HG02840 (cell line): Measurements from ENCODE around the gene MRPS15.

Source experiments
- ATAC-seq: cut with Tn5 transposase; IDR thresholded peaks from one replicate; pipeline ENCODE4 v1.9.1; 2021; ENCODE audit warnings: mild to moderate bottlenecking, moderate library complexity, moderate number of reproducible peaks; ENCODE audit not compliant: unreplicated experiment, low FRiP score

MRPS15 gene

GRCh38 chr1:36432616-36433015 lies 31.6 kb downstream of the MRPS15 start:
- no peak for ATAC-seq

- ATAC-seq: no peak
Measured at GRCh38 chr1:36425791-36426190, 38.4 kb downstream of the MRPS15 start.

- ATAC-seq: no peak
Measured at GRCh38 chr1:36421649-36422048, 42.5 kb downstream of the MRPS15 start.

GRCh38 chr1:36420836-36421317 lies 43.3 kb downstream of the MRPS15 start:
- no peak for ATAC-seq

- ATAC-seq: no peak
Measured at GRCh38 chr1:36420409-36420808, 43.8 kb downstream of the MRPS15 start.

GRCh38 chr1:36419569-36419968 lies 44.6 kb downstream of the MRPS15 start:
- no peak for ATAC-seq

- no peak for ATAC-seq
Measured at GRCh38 chr1:36419140-36419539, 45.0 kb downstream of the MRPS15 start.

GRCh38 chr1:36417931-36418330 lies 46.3 kb downstream of the MRPS15 start:
- ATAC-seq: no peak

GRCh38 chr1:36415661-36416326 lies 48.4 kb downstream of the MRPS15 start:
- no peak for ATAC-seq

- no peak for ATAC-seq
Measured at GRCh38 chr1:36414384-36414783, 49.8 kb downstream of the MRPS15 start.

GRCh38 chr1:36411674-36412648 lies 52.2 kb downstream of the MRPS15 start:
- ATAC-seq: no peak

- ATAC-seq: no peak
Measured at GRCh38 chr1:36408479-36408878, 55.7 kb downstream of the MRPS15 start.

GRCh38 chr1:36406440-36406839 lies 57.7 kb downstream of the MRPS15 start:
- no peak for ATAC-seq
